Central memory CD8-positive, alpha-beta T cell (primary cell): ENCODE measurements around the gene XRCC4.
"Not testable (repeated sequence)": the region's sequence is repeated elsewhere in the genome, so short reads cannot be mapped to it uniquely, and the experiment has no call there.

Experiments
- ATAC-seq: fragments of 150-1000 bp; cut with Tn5 transposase; replicated peaks from 2 replicates; pipeline ENCODE4 v1.10.0; 2022; ENCODE audit warnings: mild to moderate bottlenecking, moderate FRiP score, moderate number of reproducible peaks; ENCODE audit not compliant: poor library complexity, severe bottlenecking; ENCODE audit errors: extremely low read depth
- DNase-seq, 2 donors: peaks; one replicate each; pipeline ENCODE4 v3.0.0; 2021; ENCODE audit warnings: low spot score in 2 of 2
- H3K27ac Mint-ChIP-seq: one replicate; pipeline ENCODE4 v1.8.0; 2022; ENCODE audit warnings: low read depth, mild to moderate bottlenecking, moderate library complexity, mixed read lengths
- H3K27me3 Mint-ChIP-seq: one replicate; pipeline ENCODE4 v1.8.0; 2022; ENCODE audit warnings: mixed read lengths
- H3K36me3 Mint-ChIP-seq: one replicate; pipeline ENCODE4 v1.8.0; 2022; ENCODE audit warnings: mild to moderate bottlenecking, moderate library complexity, mixed read lengths; ENCODE audit not compliant: insufficient read depth
- H3K4me1 Mint-ChIP-seq: one replicate; pipeline ENCODE4 v1.8.0; 2022; ENCODE audit warnings: mixed read lengths
- H3K4me3 Mint-ChIP-seq: one replicate; pipeline ENCODE4 v1.8.0; 2022; ENCODE audit warnings: mild to moderate bottlenecking, moderate library complexity, mixed read lengths
- H3K9me3 Mint-ChIP-seq: one replicate; pipeline ENCODE4 v1.8.0; 2022; ENCODE audit warnings: mixed read lengths

The XRCC4 gene

GRCh38 chr5:83145882-83146331 lies 68.6 kb downstream of the XRCC4 start:
- Mint-ChIP-seq H3K4me1 (no peaks in the 10 kb centered on the region), H3K27me3 (no peaks in the 10 kb centered on the region), H3K4me3 (no peak overlapping the region), H3K36me3 (no peaks in the 10 kb centered on the region), H3K9me3 (no peaks in the 10 kb centered on the region), H3K27ac (no peak overlapping the region)
- ATAC-seq = no peak
- DNase-seq = no peak

GRCh38 chr5:83146441-83146840 lies 69.1 kb downstream of the XRCC4 start:
- Mint-ChIP-seq H3K27me3 (no peaks in the 10 kb centered on the region), H3K36me3 (no peaks in the 10 kb centered on the region), H3K4me3 (no peak overlapping the region), H3K27ac (no peak overlapping the region), H3K9me3 (no peaks in the 10 kb centered on the region), H3K4me1 (no peaks in the 10 kb centered on the region)
- ATAC-seq (no peak), DNase-seq (no peak)

GRCh38 chr5:83147593-83147992 lies 70.2 kb downstream of the XRCC4 start:
- ATAC-seq = no peak
- H3K9me3 Mint-ChIP-seq = no peaks in the 10 kb centered on the region
- no peaks in the 10 kb centered on the region for H3K36me3 Mint-ChIP-seq
- no peaks in the 10 kb centered on the region for H3K4me1 Mint-ChIP-seq
- H3K27ac Mint-ChIP-seq = no peak overlapping the region
- no peak overlapping the region for H3K4me3 Mint-ChIP-seq
- no peaks in the 10 kb centered on the region for H3K27me3 Mint-ChIP-seq
- no peak for DNase-seq

- no peak overlapping the region for H3K4me3 Mint-ChIP-seq
- H3K4me1 Mint-ChIP-seq = no peaks in the 10 kb centered on the region
- no peak overlapping the region for H3K27ac Mint-ChIP-seq
- ATAC-seq (no peak), DNase-seq (no peak)
- no peaks in the 10 kb centered on the region for H3K36me3 Mint-ChIP-seq
- no peaks in the 10 kb centered on the region for H3K9me3 Mint-ChIP-seq
- no peaks in the 10 kb centered on the region for H3K27me3 Mint-ChIP-seq
These were observed 71.0 kb downstream of the XRCC4 start for GRCh38 chr5:83148370-83148769.

- ATAC-seq (no peak), DNase-seq (no peak)
- H3K27ac Mint-ChIP-seq = no peak overlapping the region
- no peaks in the 10 kb centered on the region for H3K4me1 Mint-ChIP-seq
- no peaks in the 10 kb centered on the region for H3K36me3 Mint-ChIP-seq
- no peaks in the 10 kb centered on the region for H3K9me3 Mint-ChIP-seq
- no peaks in the 10 kb centered on the region for H3K27me3 Mint-ChIP-seq
- H3K4me3 Mint-ChIP-seq = no peak overlapping the region
These were observed 72.3 kb downstream of the XRCC4 start for GRCh38 chr5:83149671-83150070.

- H3K27ac Mint-ChIP-seq = no peak overlapping the region
- no peak overlapping the region for H3K4me3 Mint-ChIP-seq
- no peaks in the 10 kb centered on the region for H3K27me3 Mint-ChIP-seq
These were observed 74.5 kb downstream of the XRCC4 start for GRCh38 chr5:83151821-83152220.

GRCh38 chr5:83152996-83153395 lies 75.6 kb downstream of the XRCC4 start:
- H3K4me3 Mint-ChIP-seq, H3K4me1 Mint-ChIP-seq, H3K9me3 Mint-ChIP-seq, ATAC-seq, H3K36me3 Mint-ChIP-seq, H3K27me3 Mint-ChIP-seq, DNase-seq, H3K27ac Mint-ChIP-seq: not testable (repeated sequence)

More at GRCh38 chr5:83151821-83152220, 74.5 kb downstream of the XRCC4 start:
- no peaks in the 10 kb centered on the region for H3K4me1 Mint-ChIP-seq
- H3K36me3 Mint-ChIP-seq = no peaks in the 10 kb centered on the region
- ATAC-seq (no peak), DNase-seq (no peak)
- no peaks in the 10 kb centered on the region for H3K9me3 Mint-ChIP-seq

- Mint-ChIP-seq H3K9me3 (no peaks in the 10 kb centered on the region), H3K4me1 (no peaks in the 10 kb centered on the region), H3K27ac (no peak overlapping the region), H3K36me3 (no peaks in the 10 kb centered on the region), H3K4me3 (no peak overlapping the region), H3K27me3 (no peaks in the 10 kb centered on the region)
- ATAC-seq (no peak), DNase-seq (no peak)
These were observed 78.7 kb downstream of the XRCC4 start for GRCh38 chr5:83156001-83156400.

- no peaks in the 10 kb centered on the region for H3K4me1 Mint-ChIP-seq
- no peaks in the 10 kb centered on the region for H3K9me3 Mint-ChIP-seq
- no peak overlapping the region for H3K4me3 Mint-ChIP-seq
- H3K27ac Mint-ChIP-seq = peak overlapping the region; percentile 64
- DNase-seq (no peak), ATAC-seq (no peak)
- no peaks in the 10 kb centered on the region for H3K36me3 Mint-ChIP-seq
- no peaks in the 10 kb centered on the region for H3K27me3 Mint-ChIP-seq
These were observed 79.8 kb downstream of the XRCC4 start for GRCh38 chr5:83157163-83157562.

- no peak overlapping the region for H3K4me3 Mint-ChIP-seq
- H3K36me3 Mint-ChIP-seq = no peaks in the 10 kb centered on the region
- H3K27me3 Mint-ChIP-seq = no peaks in the 10 kb centered on the region
- H3K27ac Mint-ChIP-seq = peak overlapping the region; percentile 59
- H3K9me3 Mint-ChIP-seq = no peaks in the 10 kb centered on the region
- DNase-seq = no peak
- no peaks in the 10 kb centered on the region for H3K4me1 Mint-ChIP-seq
- no peak for ATAC-seq
These were observed 85.3 kb downstream of the XRCC4 start for GRCh38 chr5:83162601-83163000.

GRCh38 chr5:83167538-83167937 lies 90.2 kb downstream of the XRCC4 start:
- Mint-ChIP-seq H3K27me3 (no peaks in the 10 kb centered on the region), H3K4me1 (no peaks in the 10 kb centered on the region), H3K4me3 (no peak overlapping the region), H3K9me3 (no peaks in the 10 kb centered on the region), H3K36me3 (no peaks in the 10 kb centered on the region), H3K27ac (no peak overlapping the region)
- ATAC-seq (no peak), DNase-seq (no peak)

- DNase-seq (no peak), ATAC-seq (no peak)
- Mint-ChIP-seq H3K9me3 (no peaks in the 10 kb centered on the region), H3K36me3 (no peaks in the 10 kb centered on the region), H3K4me1 (no peaks in the 10 kb centered on the region), H3K27ac (no peak overlapping the region), H3K4me3 (no peak overlapping the region), H3K27me3 (no peaks in the 10 kb centered on the region)
These were observed 92.4 kb downstream of the XRCC4 start for GRCh38 chr5:83169571-83170337.

GRCh38 chr5:83172011-83172410 lies 94.7 kb downstream of the XRCC4 start:
- DNase-seq (no peak), ATAC-seq (no peak)
- Mint-ChIP-seq H3K4me1 (no peaks in the 10 kb centered on the region), H3K36me3 (no peaks in the 10 kb centered on the region), H3K9me3 (no peaks in the 10 kb centered on the region), H3K4me3 (no peak overlapping the region), H3K27ac (no peak overlapping the region), H3K27me3 (no peaks in the 10 kb centered on the region)
